SH-SY5Y (cell line): ENCODE measurements around the gene RNF121.

Experiments used
- GATA2 ChIP-seq: IDR thresholded peaks from 2 replicates; pipeline ENCODE4 v1.6.1; 2011; ENCODE audit warnings: mild to moderate bottlenecking, low read depth, low read length
- GATA3 ChIP-seq: IDR thresholded peaks from 2 replicates; pipeline ENCODE4 v1.6.1; 2011; ENCODE audit warnings: low read depth, mild to moderate bottlenecking, low read length, moderate library complexity

- TF ChIP-seq GATA2 (peak; percentile 93), GATA3 (0 out of 2 replicates have a peak, but pooled peaks have one; percentile 29)
These were observed 112.7 kb downstream of the RNF121 start for GRCh38 chr11:72041364-72042063.
